Parathyroid adenoma (tissue), 2 donors: ENCODE data around the gene PLXNA4.

ENCODE experiments used
- H2AFZ ChIP-seq: fragments of 300-600 bp; sonication (generic); one replicate; pipeline ENCODE4 v1.7.0; 2017; ENCODE audit warnings: antibody characterized with exemption, mild to moderate bottlenecking
- H3K27ac ChIP-seq: fragments of 300-600 bp; sonication (generic); one replicate; pipeline ENCODE4 v1.7.0; 2017
- H3K27me3 ChIP-seq: fragments of 300-600 bp; sonication (generic); one replicate; pipeline ENCODE4 v1.7.0; 2017; ENCODE audit warnings: low read length; ENCODE audit not compliant: control insufficient read depth, insufficient read depth
- H3K36me3 ChIP-seq: fragments of 300-600 bp; sonication (generic); one replicate; pipeline ENCODE4 v1.7.0; 2017; ENCODE audit warnings: low read length; ENCODE audit not compliant: control insufficient read depth, insufficient read depth
- H3K4me1 ChIP-seq: fragments of 300-600 bp; sonication (generic); one replicate; pipeline ENCODE4 v1.7.0; 2017; ENCODE audit warnings: control low read depth
- H3K4me2 ChIP-seq: fragments of 300-600 bp; sonication (generic); one replicate; pipeline ENCODE4 v1.7.0; 2017; ENCODE audit warnings: low read length
- H3K4me3 ChIP-seq: fragments of 300-600 bp; sonication (generic); one replicate; pipeline ENCODE4 v1.7.0; 2017; ENCODE audit warnings: low read depth, low read length
- H3K79me2 ChIP-seq: fragments of 300-600 bp; sonication (generic); one replicate; pipeline ENCODE4 v1.7.0; 2017; ENCODE audit warnings: control low read depth
- H3K9ac ChIP-seq: fragments of 300-600 bp; sonication (generic); one replicate; pipeline ENCODE4 v1.7.0; 2017; ENCODE audit warnings: mild to moderate bottlenecking
- H3K9me3 ChIP-seq: fragments of 300-600 bp; sonication (generic); one replicate; pipeline ENCODE4 v1.7.0; 2017; ENCODE audit warnings: low read length; ENCODE audit not compliant: control insufficient read depth
- CTCF ChIP-seq: fragments of 300-600 bp; sonication (generic); IDR thresholded peaks from one replicate; pipeline ENCODE4 v1.7.0; 2017; ENCODE audit warnings: antibody characterized with exemption, mild to moderate bottlenecking
- donor health status: primary hyperparathyroidism.

Gene PLXNA4

GRCh38 chr7:132244903-132245480 is 331.3 kb downstream of the PLXNA4 start:
- Histone ChIP-seq H3K4me1 (no peaks in the 10 kb centered on the region), H3K4me3 (no peak overlapping the region)

DNA sequence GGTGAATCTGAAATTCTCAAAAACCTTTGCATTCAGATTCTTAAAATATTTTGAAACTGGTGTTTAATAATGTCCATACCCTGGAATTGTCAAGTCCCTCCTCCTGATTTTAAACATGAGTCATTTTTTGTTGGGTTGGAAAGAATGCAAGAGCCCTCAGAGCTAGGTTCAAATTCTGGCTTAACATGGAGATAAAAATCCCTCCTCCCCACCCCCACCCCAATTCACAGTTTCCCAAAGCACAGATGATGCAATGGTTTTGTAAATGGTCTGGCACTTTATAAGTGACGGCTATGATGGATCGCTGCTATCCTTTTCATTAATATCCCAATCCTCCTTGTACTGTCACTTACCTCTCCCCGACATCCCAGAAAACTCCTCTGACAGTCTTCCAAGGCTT is 332.8 kb downstream of the PLXNA4 start:
- Histone ChIP-seq H3K9ac (no peak overlapping the region), H3K9me3 (no peaks in the 10 kb centered on the region), H3K27me3 (no peaks in the 10 kb centered on the region), H3K36me3 (no peaks in the 10 kb centered on the region), H3K27ac (no peak overlapping the region), H3K79me2 (no peaks in the 10 kb centered on the region), H3K4me2 (no peak overlapping the region), H3K4me1 (no peaks in the 10 kb centered on the region), H3K4me3 (no peak overlapping the region), H2AFZ (no peak overlapping the region)
- no peak for TF ChIP-seq CTCF

More at GRCh38 chr7:132244903-132245480, 331.3 kb downstream of the PLXNA4 start:
- H3K79me2 ChIP-seq, result no peaks in the 10 kb centered on the region
- TF ChIP-seq CTCF, result no peak
- H3K27me3 ChIP-seq, result no peaks in the 10 kb centered on the region
- H3K27ac ChIP-seq, result no peak overlapping the region
- no peak overlapping the region for H3K9ac ChIP-seq
- H3K36me3 ChIP-seq, result no peaks in the 10 kb centered on the region
- no peak overlapping the region for H2AFZ ChIP-seq
- H3K9me3 ChIP-seq, result no peaks in the 10 kb centered on the region
- H3K4me2 ChIP-seq, result no peak overlapping the region

GRCh38 chr7:132243051-132243450 is 333.2 kb downstream of the PLXNA4 start:
- no peaks in the 10 kb centered on the region for H3K27me3 ChIP-seq
- no peaks in the 10 kb centered on the region for H3K4me1 ChIP-seq
- no peak overlapping the region for H3K4me2 ChIP-seq
- no peak overlapping the region for H3K4me3 ChIP-seq
- no peak for TF ChIP-seq CTCF
- H3K9me3 ChIP-seq, result no peaks in the 10 kb centered on the region
- H3K36me3 ChIP-seq, result no peaks in the 10 kb centered on the region
- H3K79me2 ChIP-seq, result no peaks in the 10 kb centered on the region
- no peak overlapping the region for H3K9ac ChIP-seq
- no peak overlapping the region for H3K27ac ChIP-seq
- no peak overlapping the region for H2AFZ ChIP-seq

GRCh38 chr7:132242192-132242812 is 334.0 kb downstream of the PLXNA4 start:
- Histone ChIP-seq H3K4me3 (no peak overlapping the region), H3K27ac (no peak overlapping the region), H3K36me3 (no peaks in the 10 kb centered on the region), H3K9me3 (no peaks in the 10 kb centered on the region), H2AFZ (no peak overlapping the region), H3K79me2 (no peaks in the 10 kb centered on the region), H3K9ac (no peak overlapping the region), H3K4me2 (no peak overlapping the region), H3K27me3 (no peaks in the 10 kb centered on the region), H3K4me1 (no peaks in the 10 kb centered on the region)
- no peak for TF ChIP-seq CTCF
